Caco-2 (cell line): ENCODE data around the gene LIMA1. TPM values are rescaled to one million over a fixed set of nuclear protein-coding genes. Genes with fewer than 3 reads are reported as not detected.
A peak's percentile ranks its signal among the peaks of the same experiment; 100 is the strongest.

Experiments used
- BruUV-seq: library from RNA; stranded (reverse); fragments of 400-500 nt; replicated peaks from 2 replicates; lab custom pipeline; 2021; lab: Mats Ljungman, UMichigan
- CTCF ChIA-PET: fragments of 300-600 bp; sonication (Branson Sonifier 250); formaldehyde crosslinking; loops from one replicate; lab custom pipeline; 2022; ENCODE audit warnings: antibody characterized with exemption; lab: Charles Lee
- POLR2A ChIA-PET: fragments of 300-600 bp; sonication (Branson Sonifier 250); formaldehyde crosslinking; loops from one replicate; lab custom pipeline; 2022; ENCODE audit warnings: antibody characterized with exemption; lab: Charles Lee
- DNase-seq, 2 experiments: peaks; one replicate each; pipeline versions ENCODE4 v3.0.0 to v3.0.0-alpha.2; 2020 to 2022
- H3K27me3 ChIP-seq: replicated peaks from 2 replicates; pipeline ENCODE4 v1.6.0; 2011; ENCODE audit warnings: low read length; ENCODE audit not compliant: control insufficient read depth, insufficient read depth
- H3K36me3 ChIP-seq: 2 replicates; pipeline ENCODE4 v1.5.1; 2011; ENCODE audit warnings: low read length; ENCODE audit not compliant: control insufficient read depth, insufficient read depth
- H3K4me1 ChIP-seq: fragments of 250-450 bp; sonication (Bioruptor Pico); 2 replicates; pipeline ENCODE4 v1.5.1; 2020; ENCODE audit warnings: mild to moderate bottlenecking
- H3K4me3 ChIP-seq: 2 replicates; pipeline ENCODE4 v1.5.1; 2011; ENCODE audit warnings: low read depth, mild to moderate bottlenecking, control low read depth, low read length
- H3K9me3 ChIP-seq: fragments of 250-450 bp; sonication (Bioruptor Pico); 2 replicates; pipeline ENCODE4 v1.5.1; 2020; ENCODE audit warnings: mild to moderate bottlenecking, moderate library complexity
- H3K27ac Mint-ChIP-seq: one replicate; pipeline ENCODE4 v1.8.0; 2022; ENCODE audit warnings: mixed read lengths; ENCODE audit not compliant: unreplicated experiment
- H3K27me3 Mint-ChIP-seq: one replicate; pipeline ENCODE4 v1.8.0; 2022; ENCODE audit warnings: mixed read lengths; ENCODE audit not compliant: insufficient read depth, unreplicated experiment
- H3K36me3 Mint-ChIP-seq: one replicate; pipeline ENCODE4 v1.8.0; 2022; ENCODE audit warnings: mild to moderate bottlenecking, mixed read lengths; ENCODE audit not compliant: insufficient read depth, unreplicated experiment
- H3K4me1 Mint-ChIP-seq: one replicate; pipeline ENCODE4 v1.8.0; 2022; ENCODE audit warnings: low read depth, mixed read lengths; ENCODE audit not compliant: unreplicated experiment
- H3K4me3 Mint-ChIP-seq: one replicate; pipeline ENCODE4 v1.8.0; 2022; ENCODE audit warnings: mild to moderate bottlenecking, moderate library complexity, mixed read lengths; ENCODE audit not compliant: unreplicated experiment
- H3K9me3 Mint-ChIP-seq: one replicate; pipeline ENCODE4 v1.8.0; 2022; ENCODE audit warnings: mixed read lengths; ENCODE audit not compliant: unreplicated experiment
- intact Hi-C: fragments of 100-400 bp; cut with micrococcal nuclease; formaldehyde crosslinking; loops from one replicate; pipeline ENCODE4 v1.10.0; 2022; ENCODE audit not compliant: unreplicated experiment
- total RNA-seq: library from RNA; stranded (reverse); gene quantifications from 2 replicates; pipeline ENCODE4 v1.2.3, GENCODE V29; 2022
- TF ChIP-seq, protein P1 (sequence below), 2 experiments: fragments of 200-600 bp in 1 of 2; IDR thresholded peaks; 1 replicate in 1 of 2; 2 replicates in 1 of 2; pipeline versions ENCODE4 v1.5.1 to v1.8.0; 2011 to 2022; ENCODE audit warnings: antibody characterized with exemption in 1 of 2, control low read depth in 1 of 2, inconsistent platforms in 1 of 2, low read depth in 1 of 2, low read length in 1 of 2, mild to moderate bottlenecking in 1 of 2, moderate library complexity in 1 of 2; ENCODE audit not compliant: insufficient read depth in 1 of 2, severe bottlenecking in 1 of 2, unreplicated experiment in 1 of 2

The LIMA1 gene
- total RNA-seq, 1 experiment from 2014 or later, result 50.3 TPM

DNA sequence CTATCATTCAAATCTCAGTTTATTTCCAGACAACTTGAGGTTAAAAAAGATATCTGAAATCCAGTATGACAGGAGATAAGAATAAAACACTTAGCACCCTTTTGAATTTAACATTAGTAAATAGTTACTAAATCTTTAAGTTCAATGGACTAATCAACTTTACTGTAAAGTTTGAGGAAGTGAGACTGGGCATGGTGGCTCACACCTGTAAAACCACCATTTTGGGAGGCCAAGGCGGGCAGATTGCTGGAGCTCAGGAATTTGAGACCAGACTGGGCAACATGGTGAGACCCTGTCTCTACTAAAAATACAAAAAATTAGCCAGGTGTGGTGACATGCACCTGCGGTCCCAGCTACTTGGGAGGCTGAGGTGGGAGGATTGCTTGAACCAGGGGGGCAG is 75.9 kb downstream of the LIMA1 start:
- Mint-ChIP-seq H3K27me3 (no peaks in the 10 kb centered on the region), H3K9me3 (no peaks in the 10 kb centered on the region), H3K36me3 (peaks cover 33% of the 10 kb centered on the region), H3K4me3 (no peak overlapping the region), H3K4me1 (peaks cover 10% of the 10 kb centered on the region), H3K27ac (no peak overlapping the region)
- intact Hi-C loops, result no loop called here
- BruUV-seq, result no TSS peak
- peaks cover 3% of the 10 kb centered on the region; the same call in 1 of the 2 replicates for H3K36me3 ChIP-seq
- ChIA-PET CTCF (no interaction called here), POLR2A (interaction anchor here (0.7 kb wide), 1 partner anchor 73 kb away, joined by 5 read pairs; no protein-coding TSS in a partner anchor)
- no peak overlapping the region for H3K4me3 ChIP-seq
- H3K27me3 ChIP-seq, result no peaks in the 10 kb centered on the region
- H3K4me1 ChIP-seq, result peaks cover 27% of the 10 kb centered on the region
- TF ChIP-seq, protein P1, sequence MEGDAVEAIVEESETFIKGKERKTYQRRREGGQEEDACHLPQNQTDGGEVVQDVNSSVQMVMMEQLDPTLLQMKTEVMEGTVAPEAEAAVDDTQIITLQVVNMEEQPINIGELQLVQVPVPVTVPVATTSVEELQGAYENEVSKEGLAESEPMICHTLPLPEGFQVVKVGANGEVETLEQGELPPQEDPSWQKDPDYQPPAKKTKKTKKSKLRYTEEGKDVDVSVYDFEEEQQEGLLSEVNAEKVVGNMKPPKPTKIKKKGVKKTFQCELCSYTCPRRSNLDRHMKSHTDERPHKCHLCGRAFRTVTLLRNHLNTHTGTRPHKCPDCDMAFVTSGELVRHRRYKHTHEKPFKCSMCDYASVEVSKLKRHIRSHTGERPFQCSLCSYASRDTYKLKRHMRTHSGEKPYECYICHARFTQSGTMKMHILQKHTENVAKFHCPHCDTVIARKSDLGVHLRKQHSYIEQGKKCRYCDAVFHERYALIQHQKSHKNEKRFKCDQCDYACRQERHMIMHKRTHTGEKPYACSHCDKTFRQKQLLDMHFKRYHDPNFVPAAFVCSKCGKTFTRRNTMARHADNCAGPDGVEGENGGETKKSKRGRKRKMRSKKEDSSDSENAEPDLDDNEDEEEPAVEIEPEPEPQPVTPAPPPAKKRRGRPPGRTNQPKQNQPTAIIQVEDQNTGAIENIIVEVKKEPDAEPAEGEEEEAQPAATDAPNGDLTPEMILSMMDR (IDR thresholded peaks at IDR 0.05; ENCODE audit: insufficient read depth in 1 of 2, low read depth in 1 of 2, low read length in 1 of 2, severe bottlenecking in 1 of 2, unreplicated experiment in 1 of 2), result no peak
- H3K9me3 ChIP-seq, result no peaks in the 10 kb centered on the region
- no peak for DNase-seq

DNA sequence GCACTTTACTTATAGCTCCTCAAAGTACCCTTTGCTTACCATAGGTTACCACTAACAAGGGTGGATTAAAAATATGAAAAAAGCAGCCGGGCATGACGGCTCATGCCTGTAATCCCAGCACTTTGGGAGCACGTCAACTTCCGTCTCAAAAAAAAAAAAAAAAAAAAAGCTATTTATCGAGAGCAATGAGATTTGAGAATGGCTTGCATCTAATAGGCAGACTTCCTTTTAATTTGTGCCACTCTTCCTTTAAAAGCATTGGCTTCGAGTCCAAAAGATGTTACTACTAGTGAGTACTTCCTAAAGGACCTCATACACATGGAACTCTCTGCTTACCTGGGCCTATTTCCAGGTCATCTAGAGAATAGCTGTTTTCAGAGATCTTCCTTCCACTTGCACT is 77.7 kb downstream of the LIMA1 start:
- POLR2A ChIA-PET, result no interaction called here
- intact Hi-C loops, result no loop called here
- no TSS peak for BruUV-seq
- DNase-seq, result no peak
- H3K36me3 ChIP-seq, result peaks cover 5% of the 10 kb centered on the region
- H3K4me3 Mint-ChIP-seq, result no peak overlapping the region
- H3K36me3 Mint-ChIP-seq, result peaks cover 41% of the 10 kb centered on the region
- H3K27me3 Mint-ChIP-seq, result no peaks in the 10 kb centered on the region
- peaks cover 35% of the 10 kb centered on the region for H3K4me1 ChIP-seq
- no peaks in the 10 kb centered on the region for H3K9me3 ChIP-seq
- CTCF ChIA-PET, result interaction anchor here (0.6 kb wide), 1 partner anchor 150 kb away, joined by 3 read pairs; no protein-coding TSS in a partner anchor
- H3K27me3 ChIP-seq, result no peaks in the 10 kb centered on the region
- H3K27ac Mint-ChIP-seq, result no peak overlapping the region
- H3K4me1 Mint-ChIP-seq, result peaks cover 23% of the 10 kb centered on the region
- TF ChIP-seq, protein P1 (IDR thresholded peaks at IDR 0.05; ENCODE audit: insufficient read depth in 1 of 2, low read depth in 1 of 2, low read length in 1 of 2, severe bottlenecking in 1 of 2, unreplicated experiment in 1 of 2), result no peak
- no peaks in the 10 kb centered on the region for H3K9me3 Mint-ChIP-seq
- H3K4me3 ChIP-seq, result no peak overlapping the region

DNA sequence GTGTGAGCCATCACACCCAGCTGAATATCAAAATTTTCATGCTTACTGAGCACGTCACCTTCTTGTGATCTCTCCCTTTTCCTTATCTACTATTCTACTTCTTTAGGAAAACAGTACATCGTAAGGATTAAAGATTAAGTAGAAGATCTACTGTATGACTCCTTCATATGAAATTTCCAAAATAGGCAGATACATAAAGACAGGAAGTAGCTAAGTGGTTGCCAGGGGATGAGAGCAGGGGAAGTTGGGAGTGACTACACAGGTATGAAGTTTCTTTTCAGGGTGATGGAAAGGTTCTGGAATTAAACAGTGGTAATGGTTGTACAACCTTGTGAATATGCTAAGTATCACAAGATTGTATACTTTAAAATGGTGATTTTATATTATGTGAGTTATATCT is 79.6 kb downstream of the LIMA1 start:
- Histone ChIP-seq H3K4me1 (peaks cover 40% of the 10 kb centered on the region), H3K4me3 (no peak overlapping the region), H3K9me3 (no peaks in the 10 kb centered on the region), H3K27me3 (no peaks in the 10 kb centered on the region), H3K36me3 (peaks cover 9% of the 10 kb centered on the region)
- peaks cover 56% of the 10 kb centered on the region for H3K36me3 Mint-ChIP-seq
- no TSS peak for BruUV-seq
- H3K27ac Mint-ChIP-seq, result peak overlapping the region; percentile 95
- ChIA-PET CTCF (no interaction called here), POLR2A (no interaction called here)
- H3K4me1 Mint-ChIP-seq, result peaks cover 32% of the 10 kb centered on the region
- DNase-seq, result no peak
- no peak overlapping the region for H3K4me3 Mint-ChIP-seq
- H3K9me3 Mint-ChIP-seq, result no peaks in the 10 kb centered on the region
- intact Hi-C loops, result loop anchor here (2.0 to 5.0 kb wide), 2 partner anchors 51 to 199 kb away; partner anchors contain the start of gene LARP4
- TF ChIP-seq, protein P1 (IDR thresholded peaks at IDR 0.05; ENCODE audit: insufficient read depth in 1 of 2, low read depth in 1 of 2, low read length in 1 of 2, severe bottlenecking in 1 of 2, unreplicated experiment in 1 of 2), result no peak
- H3K27me3 Mint-ChIP-seq, result no peaks in the 10 kb centered on the region
